22Rv1 (cell line): ENCODE data around the gene GRM7.

Experiments
- ZFX ChIP-seq: fragments of 450-650 bp; IDR thresholded peaks from 2 replicates; pipeline ENCODE4 v1.6.1; 2017; ENCODE audit warnings: antibody characterized with exemption, borderline replicate concordance
- TF ChIP-seq, protein P1 (sequence below): fragments of 450-650 bp; IDR thresholded peaks from 2 replicates; pipeline ENCODE4 v1.5.1; 2017; ENCODE audit warnings: mild to moderate bottlenecking

DNA sequence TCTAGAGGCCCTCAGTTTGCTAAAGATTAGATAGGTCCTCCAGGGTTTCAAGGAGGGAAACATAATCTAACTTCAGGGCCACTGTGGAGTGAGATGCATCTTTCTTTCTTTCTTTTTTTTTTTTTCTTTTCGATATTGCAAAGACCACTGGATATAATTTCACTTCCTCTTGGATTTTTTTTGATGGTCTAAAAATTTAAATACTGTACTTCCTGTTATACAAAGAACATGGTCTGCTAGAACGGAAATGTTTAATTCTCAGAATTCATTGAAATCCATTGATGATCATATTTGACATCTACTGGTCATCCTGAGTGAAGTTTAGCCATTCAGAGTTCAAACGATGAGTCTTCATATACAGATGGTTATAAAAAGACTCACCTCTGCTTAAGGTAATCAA is 832.0 kb downstream of the GRM7 start:
- TF ChIP-seq, protein P1, sequence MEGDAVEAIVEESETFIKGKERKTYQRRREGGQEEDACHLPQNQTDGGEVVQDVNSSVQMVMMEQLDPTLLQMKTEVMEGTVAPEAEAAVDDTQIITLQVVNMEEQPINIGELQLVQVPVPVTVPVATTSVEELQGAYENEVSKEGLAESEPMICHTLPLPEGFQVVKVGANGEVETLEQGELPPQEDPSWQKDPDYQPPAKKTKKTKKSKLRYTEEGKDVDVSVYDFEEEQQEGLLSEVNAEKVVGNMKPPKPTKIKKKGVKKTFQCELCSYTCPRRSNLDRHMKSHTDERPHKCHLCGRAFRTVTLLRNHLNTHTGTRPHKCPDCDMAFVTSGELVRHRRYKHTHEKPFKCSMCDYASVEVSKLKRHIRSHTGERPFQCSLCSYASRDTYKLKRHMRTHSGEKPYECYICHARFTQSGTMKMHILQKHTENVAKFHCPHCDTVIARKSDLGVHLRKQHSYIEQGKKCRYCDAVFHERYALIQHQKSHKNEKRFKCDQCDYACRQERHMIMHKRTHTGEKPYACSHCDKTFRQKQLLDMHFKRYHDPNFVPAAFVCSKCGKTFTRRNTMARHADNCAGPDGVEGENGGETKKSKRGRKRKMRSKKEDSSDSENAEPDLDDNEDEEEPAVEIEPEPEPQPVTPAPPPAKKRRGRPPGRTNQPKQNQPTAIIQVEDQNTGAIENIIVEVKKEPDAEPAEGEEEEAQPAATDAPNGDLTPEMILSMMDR: no peak
- TF ChIP-seq ZFX: no peak
